Naive thymus-derived CD8-positive, alpha-beta T cell (primary cell): ENCODE measurements around the gene EP400. TPM values are rescaled to one million over a fixed set of nuclear protein-coding genes. Genes with fewer than 3 reads are reported as not detected.

Experiments used
- ATAC-seq, 2 donors: fragments of 150-1000 bp; cut with Tn5 transposase in 1 of 2; sonication (Bioruptor Pico), chemical (Tn5 transposase) in 1 of 2; 1 replicate in 1 of 2; 2 replicates in 1 of 2; pipeline ENCODE4 v1.10.0; 2021; ENCODE audit warnings: mild to moderate bottlenecking in 2 of 2, moderate library complexity in 2 of 2
- POLR2A ChIA-PET: fragments of 350-600 bp; sonication (Branson Sonifier 250); formaldehyde crosslinking; loops from one replicate; lab custom pipeline; 2021; ENCODE audit warnings: antibody characterized with exemption; lab: Charles Lee
- DNase-seq, 10 donors: peaks; one replicate each; pipeline versions ENCODE4 v3.0.0 to v3.0.0-alpha.2; 2020 to 2022
- H3K27ac Mint-ChIP-seq, 10 donors: one replicate each; pipeline ENCODE4 v1.8.0; 2020 to 2022; ENCODE audit warnings: mild to moderate bottlenecking in 10 of 10, mixed read lengths in 10 of 10, moderate library complexity in 4 of 10, inconsistent platforms in 1 of 10
- H3K27me3 Mint-ChIP-seq, 5 donors: one replicate each; pipeline ENCODE4 v1.8.0; 2021 to 2022; ENCODE audit warnings: mixed read lengths in 5 of 5
- H3K36me3 Mint-ChIP-seq, 3 donors: one replicate each; pipeline ENCODE4 v1.8.0; 2020 to 2022; ENCODE audit warnings: mixed read lengths in 3 of 3, mild to moderate bottlenecking in 2 of 3, inconsistent platforms in 1 of 3
- H3K4me1 Mint-ChIP-seq, 4 donors: one replicate each; pipeline ENCODE4 v1.8.0; 2021 to 2022; ENCODE audit warnings: mixed read lengths in 4 of 4
- H3K4me3 Mint-ChIP-seq, 10 donors: one replicate each; pipeline ENCODE4 v1.8.0; 2020 to 2022; ENCODE audit warnings: mild to moderate bottlenecking in 10 of 10, mixed read lengths in 10 of 10, moderate library complexity in 6 of 10, inconsistent platforms in 1 of 10
- H3K9me3 Mint-ChIP-seq, 9 donors: one replicate each; pipeline ENCODE4 v1.8.0; 2020 to 2022; ENCODE audit warnings: mixed read lengths in 9 of 9, mild to moderate bottlenecking in 3 of 9, inconsistent platforms in 1 of 9, moderate library complexity in 1 of 9
- polyA plus RNA-seq, 3 donors: library from polyadenylated mRNA; unstranded; fragments of 300-500 nt; fragmentation: Illumina TruSeq; gene quantifications; one replicate each; pipeline ENCODE4 v1.2.3, GENCODE V29; 2021
- total RNA-seq, 8 experiments: library from RNA in 2 of 8; stranded (reverse) in 2 of 8; gene quantifications; one replicate each; pipeline ENCODE4 v1.2.3 and lab custom pipeline; 2021 to 2026

Gene EP400
- total and polyA plus RNA-seq, 5 experiments from 2014 or later: 1.1 to 82.5 (median 3.4) TPM

DNA sequence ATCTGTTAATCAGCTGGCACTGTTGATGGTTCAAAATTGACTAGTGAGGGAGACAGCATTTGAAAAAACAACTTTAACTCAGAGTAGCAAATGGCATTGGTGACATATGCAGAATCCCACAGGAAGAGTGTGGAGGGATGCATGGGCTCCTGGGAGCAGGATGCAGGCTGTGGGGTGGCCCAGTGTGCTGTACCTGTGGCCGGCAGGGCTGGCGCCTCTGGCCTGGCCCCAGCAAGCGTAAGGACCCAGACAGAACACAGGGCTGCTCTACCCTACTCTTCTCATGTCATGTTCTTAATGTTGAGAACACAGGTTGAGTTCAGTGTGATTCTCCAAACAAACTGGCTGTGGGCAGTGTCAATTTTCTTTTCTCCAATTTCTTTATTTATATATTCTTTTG, 160.9 kb downstream of the EP400 start:
- POLR2A ChIA-PET: no interaction called here
- Mint-ChIP-seq H3K9me3 (no peaks in the 10 kb centered on the region), H3K4me3 (no peak overlapping the region), H3K36me3 (peaks cover 0 to 71% (median 28%) of the 10 kb centered on the region in 3 donors), H3K27me3 (no peaks in the 10 kb centered on the region), H3K4me1 (peaks cover 0 to 3% (median 1%) of the 10 kb centered on the region in 4 donors), H3K27ac (peak overlapping the region in 1 of 10 donors; percentile 50)
- ATAC-seq (no peak), DNase-seq (no peak)

DNA sequence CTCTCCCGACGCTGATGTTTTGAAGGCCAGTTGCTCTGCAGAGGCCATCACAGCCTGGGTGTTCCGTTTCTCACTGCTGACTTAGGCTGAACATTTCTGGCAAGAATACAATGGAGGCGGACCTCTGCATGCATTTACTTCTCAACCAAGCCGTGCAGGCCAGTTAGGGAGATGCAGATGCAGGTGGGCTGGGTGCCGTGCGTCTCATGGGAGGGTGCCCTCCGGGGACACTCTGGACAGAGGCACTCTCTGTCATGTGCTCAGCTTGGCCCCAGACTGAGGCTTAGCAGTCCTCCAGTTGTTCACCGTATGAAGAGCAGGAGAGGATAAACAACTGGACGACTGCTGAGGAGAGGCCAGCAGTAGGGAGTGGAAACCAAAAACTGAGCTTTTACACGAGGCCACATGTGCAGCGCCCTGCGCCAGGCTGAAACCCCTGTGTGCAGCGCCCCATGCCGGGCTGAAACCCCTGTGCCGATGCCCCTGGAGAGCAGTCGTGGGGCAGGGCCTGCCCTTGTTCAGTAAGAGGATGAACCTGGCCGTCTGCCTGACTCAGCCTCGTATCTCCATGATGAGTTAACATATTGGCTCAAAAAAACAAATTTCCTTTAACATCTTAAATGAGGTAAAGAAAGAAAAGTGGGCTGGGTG, 162.0 kb downstream of the EP400 start:
- no peak for ATAC-seq
- H3K27me3 Mint-ChIP-seq: no peaks in the 10 kb centered on the region
- POLR2A ChIA-PET: interaction anchor here (0.7 kb wide), 1 partner anchor 8 kb away, joined by 4 read pairs; no protein-coding TSS in a partner anchor

GRCh38 chr12:132114667-132115066, 164.9 kb downstream of the EP400 start:
- peak overlapping the region in 1 of 10 donors; percentile 21 for H3K27ac Mint-ChIP-seq
- DNase-seq (no peak), ATAC-seq (no peak)
- POLR2A ChIA-PET: no interaction called here
- H3K27me3 Mint-ChIP-seq: no peaks in the 10 kb centered on the region
- H3K4me3 Mint-ChIP-seq: no peak overlapping the region
- H3K4me1 Mint-ChIP-seq: peaks cover 0 to 3% (median 0%) of the 10 kb centered on the region in 4 donors
- peaks cover 0 to 47% (median 14%) of the 10 kb centered on the region in 3 donors for H3K36me3 Mint-ChIP-seq
- H3K9me3 Mint-ChIP-seq: no peaks in the 10 kb centered on the region

More for the DNA sequence above, 162.0 kb downstream of the EP400 start:
- Mint-ChIP-seq H3K4me3 (no peak overlapping the region), H3K36me3 (peaks cover 0 to 67% (median 28%) of the 10 kb centered on the region in 3 donors), H3K27ac (peak overlapping the region in 1 of 10 donors; percentile 65), H3K4me1 (peaks cover 0 to 6% (median 1%) of the 10 kb centered on the region in 4 donors), H3K9me3 (no peaks in the 10 kb centered on the region)
- DNase-seq: no peak

GRCh38 chr12:132115500-132115899, 165.8 kb downstream of the EP400 start:
- POLR2A ChIA-PET: no interaction called here
- Mint-ChIP-seq H3K36me3 (peaks cover 0 to 43% (median 9%) of the 10 kb centered on the region in 3 donors), H3K27me3 (no peaks in the 10 kb centered on the region), H3K27ac (no peak overlapping the region), H3K9me3 (no peaks in the 10 kb centered on the region), H3K4me3 (no peak overlapping the region), H3K4me1 (peaks cover 0 to 3% (median 0%) of the 10 kb centered on the region in 4 donors)
- no peak for DNase-seq
- no peak for ATAC-seq

GRCh38 chr12:132116709-132117557, 167.2 kb downstream of the EP400 start:
- no peaks in the 10 kb centered on the region for H3K27me3 Mint-ChIP-seq
- no peak overlapping the region for H3K27ac Mint-ChIP-seq
- no peaks in the 10 kb centered on the region for H3K9me3 Mint-ChIP-seq
- POLR2A ChIA-PET: no interaction called here
- peaks cover 0 to 40% (median 4%) of the 10 kb centered on the region in 3 donors for H3K36me3 Mint-ChIP-seq
- no peak overlapping the region for H3K4me3 Mint-ChIP-seq
- peaks cover 0 to 3% (median 0%) of the 10 kb centered on the region in 4 donors for H3K4me1 Mint-ChIP-seq
- no peak for ATAC-seq
- DNase-seq: no peak

DNA sequence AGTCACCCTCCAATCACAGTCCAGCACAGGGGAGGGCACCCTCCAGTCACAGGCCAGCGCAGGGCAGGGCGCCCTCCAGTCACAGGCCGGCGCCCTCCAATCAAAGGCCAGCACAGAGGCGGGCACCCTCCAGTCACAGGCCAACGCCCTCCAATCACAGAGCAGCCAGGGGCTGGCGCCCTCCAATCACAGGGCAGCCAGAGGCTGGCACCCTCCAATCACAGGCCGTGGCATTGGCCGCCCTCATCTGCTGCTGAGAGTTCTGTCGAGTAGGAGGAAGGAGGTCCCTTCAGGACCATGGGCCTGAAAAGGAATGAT, 167.8 kb downstream of the EP400 start:
- Mint-ChIP-seq H3K36me3 (peaks cover 0 to 39% (median 6%) of the 10 kb centered on the region in 3 donors), H3K27me3 (no peaks in the 10 kb centered on the region), H3K27ac (no peak overlapping the region), H3K9me3 (no peaks in the 10 kb centered on the region), H3K4me1 (peaks cover 0 to 3% (median 0%) of the 10 kb centered on the region in 4 donors), H3K4me3 (no peak overlapping the region)
- POLR2A ChIA-PET: no interaction called here
- DNase-seq (no peak), ATAC-seq (no peak)

GRCh38 chr12:132118876-132119275, 169.1 kb downstream of the EP400 start:
- Mint-ChIP-seq H3K36me3 (peaks cover 0 to 35% (median 6%) of the 10 kb centered on the region in 3 donors), H3K9me3 (no peaks in the 10 kb centered on the region), H3K4me3 (no peak overlapping the region), H3K4me1 (peaks cover 0 to 3% (median 0%) of the 10 kb centered on the region in 4 donors), H3K27ac (no peak overlapping the region), H3K27me3 (no peaks in the 10 kb centered on the region)
- POLR2A ChIA-PET: no interaction called here
- no peak for ATAC-seq
- no peak for DNase-seq

GRCh38 chr12:132121283-132121682, 171.5 kb downstream of the EP400 start:
- Mint-ChIP-seq H3K27me3 (no peaks in the 10 kb centered on the region), H3K9me3 (no peaks in the 10 kb centered on the region), H3K27ac (no peak overlapping the region), H3K4me3 (no peak overlapping the region), H3K36me3 (peaks cover 0 to 44% (median 12%) of the 10 kb centered on the region in 3 donors), H3K4me1 (peaks cover 0 to 2% (median 0%) of the 10 kb centered on the region in 4 donors)
- ATAC-seq (no peak), DNase-seq (no peak)
- POLR2A ChIA-PET: no interaction called here

DNA sequence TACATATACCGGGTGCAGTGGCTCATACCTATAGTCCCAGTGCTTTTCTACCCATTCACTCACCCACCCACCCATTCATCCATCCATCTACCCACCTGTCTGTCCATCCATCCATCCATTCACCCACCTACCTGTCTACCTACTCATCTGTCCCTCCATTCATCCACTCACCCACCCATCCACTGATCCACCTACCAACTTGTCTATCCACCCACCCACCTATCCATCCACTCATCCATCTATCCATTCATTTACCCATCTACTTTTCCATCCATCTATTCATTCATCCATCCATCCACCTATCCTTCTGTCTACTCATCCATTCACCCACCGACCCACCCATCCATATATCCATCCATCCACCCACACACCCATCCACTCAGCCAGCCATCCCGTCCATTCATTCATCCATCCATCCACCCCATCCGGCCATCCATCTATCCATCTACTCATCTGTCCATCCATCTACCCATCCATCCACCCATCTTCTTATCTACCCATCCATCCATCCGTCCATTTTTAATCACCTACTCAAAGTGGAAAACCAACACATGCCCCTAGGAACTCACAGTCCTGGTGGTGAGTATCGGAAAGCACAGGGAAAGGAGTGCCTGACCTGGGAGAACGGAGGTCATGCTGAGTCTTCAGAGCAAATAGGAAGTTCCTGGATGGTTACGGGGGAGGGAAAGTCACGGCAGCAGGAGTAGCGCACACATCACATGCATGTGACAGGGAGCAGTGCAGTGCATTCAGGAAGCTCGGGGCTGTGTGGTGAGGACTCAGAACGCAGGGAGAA, 174.4 kb downstream of the EP400 start:
- H3K4me1 Mint-ChIP-seq: peaks cover 0 to 2% (median under 1%) of the 10 kb centered on the region in 4 donors
- H3K9me3 Mint-ChIP-seq: peaks cover 0 to 17% (median 8%) of the 10 kb centered on the region in 9 donors
- H3K4me3 Mint-ChIP-seq: no peak overlapping the region
- DNase-seq (no peak), ATAC-seq (no peak)
- H3K27me3 Mint-ChIP-seq: no peaks in the 10 kb centered on the region
- peaks cover 15 to 70% (median 40%) of the 10 kb centered on the region in 3 donors for H3K36me3 Mint-ChIP-seq
- POLR2A ChIA-PET: no interaction called here
- H3K27ac Mint-ChIP-seq: peak overlapping the region in 2 of 10 donors; percentile 45 to 60

GRCh38 chr12:132124766-132125425, 175.2 kb downstream of the EP400 start:
- POLR2A ChIA-PET: no interaction called here
- Mint-ChIP-seq H3K9me3 (peaks cover 0 to 25% (median 8%) of the 10 kb centered on the region in 9 donors), H3K27me3 (no peaks in the 10 kb centered on the region), H3K27ac (peak overlapping the region in 1 of 10 donors; percentile 77), H3K36me3 (peaks cover 16 to 70% (median 42%) of the 10 kb centered on the region in 3 donors), H3K4me3 (peak overlapping the region in 1 of 10 donors; percentile 10), H3K4me1 (peaks cover 0 to 3% (median under 1%) of the 10 kb centered on the region in 4 donors)
- ATAC-seq (peak; percentile 37 to 44), DNase-seq (no peak)

DNA sequence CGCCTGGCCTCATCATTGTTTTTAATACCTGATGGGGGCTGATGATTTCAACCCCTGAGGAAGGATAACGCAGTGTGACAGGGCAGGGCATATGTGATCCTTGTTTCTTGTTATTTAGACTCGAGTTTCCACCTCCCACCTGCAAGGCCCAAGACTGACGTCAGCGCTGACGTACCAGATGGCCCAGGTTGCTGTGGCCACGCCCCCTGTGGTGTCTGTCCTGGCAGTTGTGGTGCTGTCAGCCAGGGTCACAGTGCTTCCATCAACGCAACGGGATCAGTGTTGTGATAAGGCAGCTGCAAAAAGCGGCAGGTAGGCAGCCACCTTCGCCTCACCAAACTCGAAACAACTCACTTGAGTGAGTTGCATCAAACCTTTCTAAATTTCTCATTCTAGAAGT, 176.0 kb downstream of the EP400 start:
- ATAC-seq: no peak
- H3K27me3 Mint-ChIP-seq: no peaks in the 10 kb centered on the region

DNA sequence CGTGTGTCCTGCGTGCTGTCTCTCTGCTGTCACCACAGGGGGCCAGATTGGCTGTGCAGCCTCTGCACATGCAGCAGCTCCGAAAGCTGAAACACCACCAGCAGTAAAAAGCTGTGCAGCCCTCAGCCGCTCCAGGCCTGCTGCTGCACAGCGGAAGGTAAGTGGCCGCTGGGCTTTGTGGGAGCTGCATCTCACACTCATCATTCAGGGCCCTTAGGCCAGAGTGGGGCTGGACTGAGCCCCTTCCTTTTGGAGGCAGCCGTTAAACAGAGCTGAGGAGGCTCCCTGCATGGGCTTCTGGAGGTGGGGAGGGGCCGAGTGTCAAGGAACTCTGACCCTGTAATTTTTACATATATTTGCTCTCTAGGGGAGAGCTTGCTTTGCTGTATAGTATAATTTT, 177.3 kb downstream of the EP400 start:
- peaks cover 16 to 58% (median 41%) of the 10 kb centered on the region in 3 donors for H3K36me3 Mint-ChIP-seq
- no peak for ATAC-seq
- no peak overlapping the region for H3K4me3 Mint-ChIP-seq
- POLR2A ChIA-PET: no interaction called here
- DNase-seq: no peak
- no peaks in the 10 kb centered on the region for H3K27me3 Mint-ChIP-seq
- peaks cover 2 to 33% (median 10%) of the 10 kb centered on the region in 9 donors for H3K9me3 Mint-ChIP-seq
- H3K27ac Mint-ChIP-seq: no peak overlapping the region
- peaks cover 0 to 5% (median under 1%) of the 10 kb centered on the region in 4 donors for H3K4me1 Mint-ChIP-seq

More for the DNA sequence above, 176.0 kb downstream of the EP400 start:
- H3K4me1 Mint-ChIP-seq: peaks cover 0 to 3% (median under 1%) of the 10 kb centered on the region in 4 donors
- no peak overlapping the region for H3K4me3 Mint-ChIP-seq
- no peak for DNase-seq
- POLR2A ChIA-PET: no interaction called here
- peaks cover 0 to 29% (median 8%) of the 10 kb centered on the region in 9 donors for H3K9me3 Mint-ChIP-seq
- peaks cover 16 to 66% (median 44%) of the 10 kb centered on the region in 3 donors for H3K36me3 Mint-ChIP-seq
- no peak overlapping the region for H3K27ac Mint-ChIP-seq
